ENCODE measurements around the gene DDX17. TPM values are rescaled to one million over a fixed set of nuclear protein-coding genes. Genes with fewer than 3 reads are reported as not detected.

DDX17 gene
- total RNA-seq: 229 and 307 TPM in 2 replicates

GRCh38 chr22:38506118-38506962, at the start of gene DDX17:
Gene DDX17 (minus strand): TSS chr22:38506311.

DNA sequence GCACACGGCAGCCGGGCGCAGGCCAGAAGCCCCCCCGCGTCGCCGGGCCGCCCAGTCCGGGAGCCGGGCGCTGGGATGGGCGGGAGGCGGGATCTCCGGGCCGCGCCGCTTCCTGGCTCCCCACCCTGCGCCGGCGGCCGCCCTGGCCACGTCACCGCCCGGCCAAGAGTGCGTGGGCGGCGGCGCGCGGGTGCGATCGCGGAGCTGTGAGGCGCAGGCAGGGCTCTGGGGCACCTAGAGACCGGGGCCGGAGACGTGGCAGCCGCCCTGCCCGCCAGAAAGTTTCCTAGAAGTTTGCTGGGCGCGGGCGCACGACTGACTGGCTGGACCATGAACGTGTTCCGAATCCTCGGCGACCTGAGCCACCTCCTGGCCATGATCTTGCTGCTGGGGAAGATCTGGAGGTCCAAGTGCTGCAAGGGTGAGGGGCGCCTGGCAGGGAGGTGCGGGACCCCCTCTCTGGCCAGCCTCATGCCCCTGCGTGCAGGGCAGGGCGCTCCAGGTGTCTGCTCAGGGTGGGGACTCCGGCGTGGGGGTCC, 38.1 kb downstream of the DDX17 start, which contains the start of gene KDELR3:
KDELR3 (plus strand) TSS at position 193 of the 539 bp plus-strand sequence; CDS start at position 331, 138 bp downstream.

DNA sequence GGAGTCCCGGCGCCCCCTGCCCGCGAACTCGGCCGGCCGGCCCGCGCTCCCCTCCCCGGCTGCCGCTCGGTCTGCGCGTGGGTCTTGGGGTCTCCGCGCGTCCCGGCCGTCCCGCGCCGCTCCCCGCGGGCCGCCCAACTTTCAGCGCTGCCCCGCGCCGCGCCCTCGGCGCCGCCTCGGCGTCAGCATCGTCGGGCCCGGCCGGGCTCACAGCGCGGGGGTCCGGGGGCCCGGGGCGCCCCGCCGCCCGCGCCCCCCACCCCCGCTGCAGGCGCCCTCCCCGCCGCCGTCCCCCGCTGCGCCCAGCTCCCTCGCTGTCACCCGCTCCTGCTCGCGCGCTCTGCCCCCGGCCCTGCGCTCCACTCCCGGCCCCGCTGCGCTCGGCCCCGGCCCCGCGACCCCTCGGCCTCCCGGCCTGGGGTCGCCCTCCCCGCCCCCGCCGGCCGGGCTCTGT, 51.0 kb downstream of the DDX17 start, which contains the start of gene KCNJ4:
KCNJ4 (minus strand) TSS at position 124 of the 454 bp plus-strand sequence. CDS start 27,067 bp downstream, outside the sequence.

Other genes with a start within 250 kb of the DDX17 start
- gene TMEM184B, start 233.3 kb downstream of the DDX17 start, total RNA-seq: 68.5 and 74.1 TPM in 2 replicates
- 130 and 132 TPM in 2 replicates for gene CSNK1E, start 188.9 kb downstream of the DDX17 start, total RNA-seq
- not detected in 2 replicates for gene KCNJ4, start 51.1 kb downstream of the DDX17 start, total RNA-seq
- 98.7 and 105 TPM in 2 replicates for gene KDELR3, start 38.2 kb downstream of the DDX17 start, total RNA-seq
- gene DMC1, start 63.9 kb upstream of the DDX17 start, total RNA-seq: 2.2 and 2.4 TPM in 2 replicates
- 0.67 and 1.8 TPM in 2 replicates for gene FAM227A, start 150.1 kb upstream of the DDX17 start, total RNA-seq
- 20.7 and 21.6 TPM in 2 replicates for gene CBY1, start 150.3 kb upstream of the DDX17 start, total RNA-seq
- 73.9 and 75.8 TPM in 2 replicates for gene TOMM22, start 175.6 kb upstream of the DDX17 start, total RNA-seq
- gene JOSD1, start 194.6 kb upstream of the DDX17 start, total RNA-seq: 45.0 and 49.6 TPM in 2 replicates
- gene GTPBP1, start 199.6 kb upstream of the DDX17 start, total RNA-seq: 27.7 and 28.2 TPM in 2 replicates
- gene SUN2, start 249.7 kb upstream of the DDX17 start, total RNA-seq: 93.1 and 94.7 TPM in 2 replicates